ENCODE data around the gene LEMD2.

DNA sequence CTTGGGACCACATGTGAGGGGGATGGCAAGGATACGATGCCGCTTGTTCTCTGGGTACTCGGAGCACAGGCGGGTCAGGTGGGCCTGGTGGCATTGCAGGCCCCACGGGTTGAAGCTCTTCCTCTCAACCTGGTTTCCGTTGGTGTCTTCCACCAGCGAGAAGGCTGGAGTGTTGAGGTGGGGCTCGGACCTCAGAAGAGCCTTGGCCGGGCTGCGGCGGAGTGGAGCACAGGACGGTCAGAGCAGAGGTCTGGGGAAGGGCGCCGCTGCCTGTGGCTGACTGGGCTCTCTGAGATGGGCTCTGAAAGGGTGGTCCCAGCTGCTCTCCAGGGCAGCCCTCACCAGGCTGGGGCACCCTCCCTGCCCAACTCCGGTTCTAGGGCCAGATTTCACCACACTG is 62.2 kb downstream of the LEMD2 start:
- TF ChIP-seq CTCF (IDR thresholded peaks at IDR 0.05 in 2 of 3, conservative IDR thresholded peaks at IDR 0.05 in 1 of 3; ENCODE audit: borderline replicate concordance in 1 of 3, insufficient read depth in 1 of 3, low read depth in 2 of 3, low read length in 2 of 3) (no peak), SIN3A (IDR thresholded peaks at IDR 0.05; ENCODE audit: low read depth) (no peak)
